Upper lobe of left lung (tissue), 6 donors: ENCODE results near the gene AAK1. TPM values are rescaled to one million over a fixed set of nuclear protein-coding genes. Genes with fewer than 3 reads are reported as not detected.

Experiments
- ATAC-seq, 2 donors: fragments of 200-7000 bp; cut with Tn5 transposase; one replicate each; pipeline ENCODE4 v1.9.1; 2022; ENCODE audit warnings: mild to moderate bottlenecking in 2 of 2, moderate library complexity in 2 of 2; ENCODE audit not compliant: low FRiP score in 2 of 2
- DNase-seq, 2 donors: peaks; one replicate each; pipeline ENCODE4 v3.0.0-alpha.2; 2019 to 2020
- H3K27ac ChIP-seq, 4 donors: fragments of 200-600 bp; sonication (generic); one replicate each; pipeline ENCODE4 v1.5.1; 2016 to 2019
- H3K27me3 ChIP-seq, 4 donors: fragments of 200-600 bp; sonication (generic); one replicate each; pipeline ENCODE4 v1.5.1; 2017 to 2019
- H3K36me3 ChIP-seq, 4 donors: fragments of 200-600 bp; sonication (generic); one replicate each; pipeline ENCODE4 v1.5.1; 2016 to 2019
- H3K4me1 ChIP-seq, 4 donors: fragments of 200-600 bp; sonication (generic); one replicate each; pipeline ENCODE4 v1.5.1; 2018 to 2019
- H3K4me3 ChIP-seq, 4 donors: fragments of 200-600 bp; sonication (generic); one replicate each; pipeline ENCODE4 v1.5.1; 2017 to 2019; ENCODE audit warnings: mild to moderate bottlenecking in 2 of 4, moderate library complexity in 1 of 4
- H3K9me3 ChIP-seq, 4 donors: fragments of 200-600 bp; sonication (generic); one replicate each; pipeline ENCODE4 v1.5.1; 2018 to 2019
- EP300 ChIP-seq, 4 donors: sonication (generic); formaldehyde crosslinking; IDR thresholded peaks; one replicate each; pipeline ENCODE4 v1.5.1; 2017; ENCODE audit warnings: antibody characterized with exemption in 4 of 4, control low read depth in 2 of 4
- POLR2A ChIP-seq, 4 donors: fragments of 450-650 bp; IDR thresholded peaks; one replicate each; pipeline ENCODE4 v1.5.1; 2016 to 2017; ENCODE audit warnings: antibody characterized with exemption in 4 of 4, mild to moderate bottlenecking in 2 of 4
- POLR2AphosphoS5 ChIP-seq, 2 donors: sonication (generic); formaldehyde crosslinking; IDR thresholded peaks; one replicate each; pipeline ENCODE4 v1.5.1; 2017; ENCODE audit warnings: antibody characterized with exemption in 2 of 2
- whole genome bisulfite sequencing, 2 donors: methylation state at CpG; one replicate each; pipeline ENCODE4 v1.1.5; 2017 to 2018; 5-methylcytosine and 5-hydroxymethylcytosine counted together
- total RNA-seq, 6 donors: library from RNA; depleted of rRNA in 4 of 6; stranded (reverse); fragments of >200 nt in 4 of 6; gene quantifications; one replicate each; pipeline versions ENCODE4 v1.1.0 to v1.2.1, GENCODE V29; 2016 to 2021
- TF ChIP-seq, protein P1 (sequence below), 6 experiments: fragments of 450-650 bp in 4 of 6; fragments of 200-600 bp in 2 of 6; sonication (generic) in 2 of 6; IDR thresholded peaks; one replicate each; pipeline ENCODE4 v1.5.1; 2016 to 2019; ENCODE audit warnings: antibody characterized with exemption in 6 of 6
- donor health status: DM: no; HTN: no; CAD: no; lungs with moderate emphysema.
- donor health status: DM: no; HTN: yes; CAD: no; lungs with severe emphysema.

The AAK1 gene
- total RNA-seq, 6 donors from 2014 or later = 45.1 to 105 (median 58.8) TPM

DNA sequence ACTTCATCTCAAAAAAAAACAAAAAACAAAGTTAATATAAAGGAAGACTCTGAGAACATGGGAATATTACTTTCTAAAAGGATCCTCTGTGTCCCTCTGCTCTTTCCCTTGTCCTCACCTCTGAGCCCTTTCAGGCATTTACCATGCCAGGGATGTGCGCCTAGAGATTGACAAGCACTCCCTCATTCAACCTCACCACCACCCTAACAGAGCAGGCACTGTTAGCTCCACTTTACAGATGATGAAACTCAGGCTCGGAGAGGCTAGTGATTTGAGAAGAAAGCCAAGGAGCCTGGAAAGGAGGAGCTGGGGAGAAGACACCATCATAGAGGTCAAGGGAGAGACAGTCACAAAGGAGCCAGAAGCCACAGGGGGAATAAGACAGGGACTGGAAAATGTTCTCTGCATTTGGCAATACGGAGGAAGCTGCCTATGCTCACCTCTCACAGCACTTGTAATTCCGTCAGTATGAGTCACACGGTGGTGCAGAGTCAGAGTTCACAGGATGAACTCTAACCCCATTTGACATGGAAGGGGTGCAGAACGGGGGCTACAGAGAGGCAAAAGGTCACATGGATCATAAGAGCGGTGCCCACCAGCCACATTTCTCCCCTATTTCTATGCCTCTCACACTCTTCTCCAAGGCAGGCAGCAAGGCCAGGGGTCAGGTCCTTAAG is 104.5 kb downstream of the AAK1 start:
- DNase-seq (no peak), ATAC-seq (peak in 1 of 2 donors; percentile 15)
- 80 to 89% methylated on average over 7 of the region's 7 CpGs for WGBS, 2 donors
- TF ChIP-seq, protein P1, sequence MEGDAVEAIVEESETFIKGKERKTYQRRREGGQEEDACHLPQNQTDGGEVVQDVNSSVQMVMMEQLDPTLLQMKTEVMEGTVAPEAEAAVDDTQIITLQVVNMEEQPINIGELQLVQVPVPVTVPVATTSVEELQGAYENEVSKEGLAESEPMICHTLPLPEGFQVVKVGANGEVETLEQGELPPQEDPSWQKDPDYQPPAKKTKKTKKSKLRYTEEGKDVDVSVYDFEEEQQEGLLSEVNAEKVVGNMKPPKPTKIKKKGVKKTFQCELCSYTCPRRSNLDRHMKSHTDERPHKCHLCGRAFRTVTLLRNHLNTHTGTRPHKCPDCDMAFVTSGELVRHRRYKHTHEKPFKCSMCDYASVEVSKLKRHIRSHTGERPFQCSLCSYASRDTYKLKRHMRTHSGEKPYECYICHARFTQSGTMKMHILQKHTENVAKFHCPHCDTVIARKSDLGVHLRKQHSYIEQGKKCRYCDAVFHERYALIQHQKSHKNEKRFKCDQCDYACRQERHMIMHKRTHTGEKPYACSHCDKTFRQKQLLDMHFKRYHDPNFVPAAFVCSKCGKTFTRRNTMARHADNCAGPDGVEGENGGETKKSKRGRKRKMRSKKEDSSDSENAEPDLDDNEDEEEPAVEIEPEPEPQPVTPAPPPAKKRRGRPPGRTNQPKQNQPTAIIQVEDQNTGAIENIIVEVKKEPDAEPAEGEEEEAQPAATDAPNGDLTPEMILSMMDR (IDR thresholded peaks at IDR 0.05) = no peak
- no peak for TF ChIP-seq POLR2AphosphoS5 (IDR thresholded peaks at IDR 0.05)
- no peak for TF ChIP-seq POLR2A (IDR thresholded peaks at IDR 0.05)
- no peak for TF ChIP-seq EP300 (IDR thresholded peaks at IDR 0.05)
- H3K4me1 ChIP-seq = peaks cover 6 to 11% (median 6%) of the 10 kb centered on the region in 4 donors
- H3K27ac ChIP-seq = no peak overlapping the region
- H3K36me3 ChIP-seq = peaks cover 0 to 35% (median 7%) of the 10 kb centered on the region in 4 donors
- no peaks in the 10 kb centered on the region for H3K9me3 ChIP-seq
- no peak overlapping the region for H3K4me3 ChIP-seq
- H3K27me3 ChIP-seq = no peaks in the 10 kb centered on the region

DNA sequence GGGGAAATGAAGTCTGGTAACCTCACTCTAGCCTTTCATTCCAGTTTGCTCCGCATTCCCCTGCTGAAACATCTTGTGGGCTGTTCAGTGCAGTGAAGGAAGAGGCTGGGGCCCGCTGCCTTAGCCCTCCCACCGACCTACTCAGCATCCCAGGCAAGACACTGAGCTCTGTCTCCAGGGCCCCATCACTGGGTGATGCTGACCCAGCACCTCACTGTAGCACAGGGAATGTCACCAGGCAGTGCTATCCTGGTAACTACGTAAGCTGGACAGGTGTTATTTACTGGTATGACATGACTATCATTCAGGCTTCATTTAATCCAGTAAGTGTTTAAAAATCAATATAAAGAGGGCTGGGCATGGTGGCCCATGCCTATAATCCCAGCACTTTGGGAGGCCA is 105.3 kb downstream of the AAK1 start:
- ATAC-seq = no peak
- Histone ChIP-seq H3K9me3 (peaks cover 0 to 4% (median 2%) of the 10 kb centered on the region in 4 donors), H3K27me3 (no peaks in the 10 kb centered on the region), H3K36me3 (peaks cover 0 to 33% (median 8%) of the 10 kb centered on the region in 4 donors), H3K27ac (no peak overlapping the region), H3K4me3 (no peak overlapping the region), H3K4me1 (peaks cover 6 to 11% (median 6%) of the 10 kb centered on the region in 4 donors)
- WGBS, 2 donors = 93 to 94% methylated on average over 2 to 4 of the region's 4 CpGs
- TF ChIP-seq POLR2AphosphoS5 (IDR thresholded peaks at IDR 0.05) (no peak), POLR2A (IDR thresholded peaks at IDR 0.05) (no peak), EP300 (IDR thresholded peaks at IDR 0.05) (no peak)
- TF ChIP-seq, protein P1 (IDR thresholded peaks at IDR 0.05) = no peak
- no peak for DNase-seq

DNA sequence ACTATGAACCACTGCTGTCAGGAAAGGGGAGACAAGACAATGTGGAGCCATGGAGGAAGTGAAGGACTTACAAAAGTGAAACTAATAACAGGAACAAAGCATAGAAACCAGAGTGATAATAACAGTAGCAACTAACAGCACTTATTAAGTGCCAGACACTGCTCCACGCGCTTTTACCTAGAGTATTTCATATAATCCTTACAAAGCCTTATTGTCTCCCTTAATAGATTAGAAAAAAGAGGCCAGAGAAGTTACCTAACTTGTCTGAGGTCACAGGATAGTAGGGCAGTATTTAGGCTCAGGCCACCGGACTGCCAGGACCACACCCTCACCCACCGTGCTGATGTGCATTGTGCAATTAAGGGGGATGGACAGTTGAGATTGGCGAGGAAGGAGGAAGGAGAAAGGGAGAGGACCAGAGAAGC is 107.7 kb downstream of the AAK1 start:
- no peak for DNase-seq
- peak; percentile 49 to 67 for ATAC-seq
- H3K36me3 ChIP-seq = peaks cover 0 to 32% (median 16%) of the 10 kb centered on the region in 4 donors
- H3K27ac ChIP-seq = no peak overlapping the region
- no peak overlapping the region for H3K4me3 ChIP-seq
- peaks cover 6 to 11% (median 6%) of the 10 kb centered on the region in 4 donors for H3K4me1 ChIP-seq
- WGBS, 2 donors = 43 to 60% methylated on average over 5 of the region's 5 CpGs
- no peaks in the 10 kb centered on the region for H3K27me3 ChIP-seq
- TF ChIP-seq EP300 (IDR thresholded peaks at IDR 0.05) = no peak
- peaks cover 0 to 6% (median 2%) of the 10 kb centered on the region in 4 donors for H3K9me3 ChIP-seq

DNA sequence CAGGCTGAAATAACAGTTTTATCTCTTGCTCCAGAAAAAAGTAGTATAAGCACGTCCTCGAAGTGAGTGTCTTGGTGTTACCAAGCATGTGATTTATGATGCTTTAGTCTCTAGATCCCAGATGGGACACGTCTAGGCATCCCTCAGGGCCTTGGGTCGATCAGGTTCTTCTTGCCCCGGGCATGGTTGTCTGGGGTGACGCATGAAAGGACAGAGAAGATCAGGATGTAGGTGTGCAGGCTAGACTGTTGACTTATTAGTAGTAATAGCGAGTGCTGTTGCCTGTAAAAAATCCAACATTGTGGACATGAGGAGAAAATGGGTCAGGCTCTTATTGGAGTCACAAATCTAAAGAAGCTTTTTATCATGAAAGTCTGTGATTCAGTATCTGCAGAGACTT is 112.4 kb downstream of the AAK1 start:
- H3K4me1 ChIP-seq = peaks cover 0 to 3% (median 1%) of the 10 kb centered on the region in 4 donors
- ATAC-seq (no peak), DNase-seq (no peak)
- no peak overlapping the region for H3K4me3 ChIP-seq
- H3K27me3 ChIP-seq = no peaks in the 10 kb centered on the region
- peaks cover 4 to 66% (median 21%) of the 10 kb centered on the region in 4 donors for H3K36me3 ChIP-seq
- peaks cover 0 to 6% (median 2%) of the 10 kb centered on the region in 4 donors for H3K9me3 ChIP-seq
- no peak overlapping the region for H3K27ac ChIP-seq
- 80 to 89% methylated on average over 7 of the region's 7 CpGs for WGBS, 2 donors
- TF ChIP-seq POLR2AphosphoS5 (IDR thresholded peaks at IDR 0.05) = no peak

DNA sequence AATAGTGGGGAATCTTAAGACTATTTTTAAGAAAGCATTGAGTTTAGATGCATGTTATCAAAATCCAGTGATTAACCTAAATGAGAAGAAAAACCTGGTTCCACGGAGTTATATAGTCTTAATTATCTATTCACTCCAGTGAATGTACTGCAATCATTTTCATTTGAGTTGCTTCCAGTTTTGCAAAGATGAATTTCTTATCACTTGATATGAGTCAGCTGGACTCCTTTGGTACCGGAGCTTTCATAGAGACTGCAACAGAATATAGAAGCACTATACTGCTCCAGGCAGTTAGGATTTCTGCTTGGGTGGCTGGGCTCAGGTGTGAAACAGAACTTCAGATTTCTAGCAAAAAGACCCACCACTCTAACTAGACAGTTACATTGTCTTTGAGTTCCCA is 114.1 kb downstream of the AAK1 start:
- ATAC-seq = no peak
- WGBS, 2 donors = 86 to 97% methylated on average over 2 of the region's 2 CpGs
- H3K36me3 ChIP-seq = peaks cover 11 to 83% (median 31%) of the 10 kb centered on the region in 4 donors

More for the DNA sequence above, 114.1 kb downstream of the AAK1 start:
- Histone ChIP-seq H3K4me1 (no peaks in the 10 kb centered on the region), H3K4me3 (no peak overlapping the region), H3K27ac (no peak overlapping the region), H3K27me3 (no peaks in the 10 kb centered on the region), H3K9me3 (peaks cover 0 to 6% (median 2%) of the 10 kb centered on the region in 4 donors)
- DNase-seq = no peak
- no peak for TF ChIP-seq EP300 (IDR thresholded peaks at IDR 0.05)
- TF ChIP-seq, protein P1 (IDR thresholded peaks at IDR 0.05) = no peak
- TF ChIP-seq POLR2AphosphoS5 (IDR thresholded peaks at IDR 0.05) = no peak
- TF ChIP-seq POLR2A (IDR thresholded peaks at IDR 0.05) = no peak
